Vagina (tissue), 2 donors: Measurements from ENCODE around the gene FERD3L. TPM values are rescaled to one million over a fixed set of nuclear protein-coding genes. Genes with fewer than 3 reads are reported as not detected.

ENCODE experiments used
- DNase-seq, 2 donors: peaks; one replicate each; pipeline ENCODE4 v3.0.0-alpha.2; 2017; ENCODE audit errors: extremely low spot score in 2 of 2
- H3K27ac ChIP-seq: fragments of 200-600 bp; sonication (generic); one replicate; pipeline ENCODE4 v1.5.1; 2019
- H3K27me3 ChIP-seq: fragments of 200-600 bp; sonication (generic); one replicate; pipeline ENCODE4 v1.5.1; 2019
- H3K36me3 ChIP-seq, 2 donors: fragments of 200-600 bp; sonication (generic); one replicate each; pipeline ENCODE4 v1.5.1; 2017 to 2019
- H3K4me1 ChIP-seq: fragments of 200-600 bp; sonication (generic); one replicate; pipeline ENCODE4 v1.5.1; 2019
- H3K4me3 ChIP-seq, 2 donors: fragments of 200-600 bp; sonication (generic); 1 replicate in 1 of 2; 2 replicates in 1 of 2; pipeline ENCODE4 v1.5.1; 2016 to 2019
- H3K9me3 ChIP-seq: fragments of 200-600 bp; sonication (generic); one replicate; pipeline ENCODE4 v1.5.1; 2019
- CTCF ChIP-seq, 3 experiments: fragments of 450-650 bp in 2 of 3; fragments of 200-600 bp in 1 of 3; sonication (generic) in 1 of 3; IDR thresholded peaks; one replicate each; pipeline ENCODE4 v1.5.1; 2017 to 2019; ENCODE audit warnings: antibody characterized with exemption in 3 of 3, mild to moderate bottlenecking in 2 of 3, moderate library complexity in 2 of 3
- POLR2A ChIP-seq, 2 donors: fragments of 450-650 bp; IDR thresholded peaks; one replicate each; pipeline ENCODE4 v1.6.1; 2017; ENCODE audit warnings: antibody characterized with exemption in 2 of 2, mild to moderate bottlenecking in 2 of 2, moderate library complexity in 2 of 2
- POLR2AphosphoS5 ChIP-seq, 2 donors: sonication (generic); formaldehyde crosslinking; IDR thresholded peaks; one replicate each; pipeline ENCODE4 v1.9.0; 2017; ENCODE audit warnings: antibody characterized with exemption in 2 of 2, mild to moderate bottlenecking in 2 of 2, low read depth in 1 of 2; ENCODE audit not compliant: insufficient read depth in 1 of 2
- intact Hi-C: fragments of 100-400 bp; cut with DNase I; formaldehyde crosslinking; loops from one replicate; pipeline ENCODE4 v1.15.1; 2023
- total RNA-seq: library from RNA; depleted of rRNA; stranded (reverse); fragments of >200 nt; gene quantifications from one replicate; pipeline ENCODE4 v1.2.3, GENCODE V29; 2016

Gene FERD3L
- total RNA-seq, 1 donor from 2014 or later, result not detected

- TF ChIP-seq POLR2A (IDR thresholded peaks at IDR 0.05) (no peak), CTCF (IDR thresholded peaks at IDR 0.05) (no peak), POLR2AphosphoS5 (IDR thresholded peaks at IDR 0.05; ENCODE audit: insufficient read depth in 1 of 2, low read depth in 1 of 2) (no peak)
- H3K4me1 ChIP-seq, result no peaks in the 10 kb centered on the region
- intact Hi-C loops, result no loop called here
- no peak for DNase-seq
- H3K27me3 ChIP-seq, result no peaks in the 10 kb centered on the region
- H3K27ac ChIP-seq, result no peak overlapping the region
- H3K36me3 ChIP-seq, result no peaks in the 10 kb centered on the region
- H3K9me3 ChIP-seq, result no peaks in the 10 kb centered on the region
- H3K4me3 ChIP-seq, result no peak overlapping the region
Measured at GRCh38 chr7:19175241-19175640, 30.0 kb upstream of the FERD3L start.

- DNase-seq, result no peak
- Histone ChIP-seq H3K4me1 (no peaks in the 10 kb centered on the region), H3K27me3 (no peaks in the 10 kb centered on the region), H3K36me3 (no peaks in the 10 kb centered on the region), H3K27ac (no peak overlapping the region), H3K9me3 (no peaks in the 10 kb centered on the region), H3K4me3 (no peak overlapping the region)
- intact Hi-C loops, result no loop called here
- TF ChIP-seq CTCF (IDR thresholded peaks at IDR 0.05) (no peak), POLR2AphosphoS5 (IDR thresholded peaks at IDR 0.05; ENCODE audit: insufficient read depth in 1 of 2, low read depth in 1 of 2) (no peak), POLR2A (IDR thresholded peaks at IDR 0.05) (no peak)
Measured at GRCh38 chr7:19161671-19162070, 16.4 kb upstream of the FERD3L start.

- TF ChIP-seq POLR2AphosphoS5 (IDR thresholded peaks at IDR 0.05; ENCODE audit: insufficient read depth in 1 of 2, low read depth in 1 of 2) (no peak), CTCF (IDR thresholded peaks at IDR 0.05) (no peak), POLR2A (IDR thresholded peaks at IDR 0.05) (no peak)
- H3K27me3 ChIP-seq, result no peaks in the 10 kb centered on the region
- no peaks in the 10 kb centered on the region for H3K36me3 ChIP-seq
- no peak for DNase-seq
- H3K27ac ChIP-seq, result no peak overlapping the region
- intact Hi-C loops, result no loop called here
- no peak overlapping the region for H3K4me3 ChIP-seq
- peaks cover 6% of the 10 kb centered on the region for H3K4me1 ChIP-seq
- H3K9me3 ChIP-seq, result no peaks in the 10 kb centered on the region
Measured at GRCh38 chr7:19146699-19147098, 1.5 kb upstream of the FERD3L start.

- DNase-seq, result no peak
- Histone ChIP-seq H3K4me1 (peaks cover 6% of the 10 kb centered on the region), H3K27me3 (no peaks in the 10 kb centered on the region), H3K9me3 (no peaks in the 10 kb centered on the region), H3K4me3 (no peak overlapping the region), H3K27ac (no peak overlapping the region), H3K36me3 (no peaks in the 10 kb centered on the region)
- TF ChIP-seq POLR2A (IDR thresholded peaks at IDR 0.05) (no peak), CTCF (IDR thresholded peaks at IDR 0.05) (no peak), POLR2AphosphoS5 (IDR thresholded peaks at IDR 0.05; ENCODE audit: insufficient read depth in 1 of 2, low read depth in 1 of 2) (no peak)
- intact Hi-C loops, result no loop called here
Measured at GRCh38 chr7:19145434-19146115, 354 bp upstream of the FERD3L start.

GRCh38 chr7:19143881-19144574 is 1.2 kb downstream of the FERD3L start:
- Histone ChIP-seq H3K4me1 (peaks cover 6% of the 10 kb centered on the region), H3K27me3 (no peaks in the 10 kb centered on the region), H3K9me3 (no peaks in the 10 kb centered on the region), H3K27ac (no peak overlapping the region), H3K36me3 (no peaks in the 10 kb centered on the region), H3K4me3 (no peak overlapping the region)
- DNase-seq, result no peak
- intact Hi-C loops, result no loop called here
- no peak for TF ChIP-seq POLR2A (IDR thresholded peaks at IDR 0.05)
